ENCODE measurements around the gene ITPR2.

Gene ITPR2

DNA sequence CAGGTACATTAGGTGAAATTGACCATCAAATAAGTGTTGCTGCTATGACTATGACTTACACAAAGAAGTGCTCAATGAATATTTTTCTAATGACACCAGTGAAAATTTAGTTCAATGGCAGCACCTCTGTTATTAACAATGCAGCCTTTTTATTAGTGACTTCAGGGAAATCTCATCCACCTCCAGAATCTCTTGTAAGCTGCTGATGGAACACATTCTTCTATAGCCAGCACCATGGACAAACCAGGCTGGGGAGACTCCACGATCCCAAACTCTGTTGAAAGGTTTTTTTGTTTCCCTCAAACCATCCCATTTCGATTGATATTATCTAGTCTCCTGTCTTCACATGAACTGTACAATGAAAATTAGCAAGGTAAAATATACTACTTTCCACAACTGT, 265.9 kb downstream of the ITPR2 start:
- Histone ChIP-seq H3K4me3 (replicated peaks; ENCODE audit: insufficient read depth, low read length) (no peak overlapping the region), H3K27ac (replicated peaks) (no peak overlapping the region), H3K27me3 (ENCODE audit: insufficient read depth, poor library complexity, severe bottlenecking) (no peaks in the 10 kb centered on the region)
- TF ChIP-seq, protein P1, sequence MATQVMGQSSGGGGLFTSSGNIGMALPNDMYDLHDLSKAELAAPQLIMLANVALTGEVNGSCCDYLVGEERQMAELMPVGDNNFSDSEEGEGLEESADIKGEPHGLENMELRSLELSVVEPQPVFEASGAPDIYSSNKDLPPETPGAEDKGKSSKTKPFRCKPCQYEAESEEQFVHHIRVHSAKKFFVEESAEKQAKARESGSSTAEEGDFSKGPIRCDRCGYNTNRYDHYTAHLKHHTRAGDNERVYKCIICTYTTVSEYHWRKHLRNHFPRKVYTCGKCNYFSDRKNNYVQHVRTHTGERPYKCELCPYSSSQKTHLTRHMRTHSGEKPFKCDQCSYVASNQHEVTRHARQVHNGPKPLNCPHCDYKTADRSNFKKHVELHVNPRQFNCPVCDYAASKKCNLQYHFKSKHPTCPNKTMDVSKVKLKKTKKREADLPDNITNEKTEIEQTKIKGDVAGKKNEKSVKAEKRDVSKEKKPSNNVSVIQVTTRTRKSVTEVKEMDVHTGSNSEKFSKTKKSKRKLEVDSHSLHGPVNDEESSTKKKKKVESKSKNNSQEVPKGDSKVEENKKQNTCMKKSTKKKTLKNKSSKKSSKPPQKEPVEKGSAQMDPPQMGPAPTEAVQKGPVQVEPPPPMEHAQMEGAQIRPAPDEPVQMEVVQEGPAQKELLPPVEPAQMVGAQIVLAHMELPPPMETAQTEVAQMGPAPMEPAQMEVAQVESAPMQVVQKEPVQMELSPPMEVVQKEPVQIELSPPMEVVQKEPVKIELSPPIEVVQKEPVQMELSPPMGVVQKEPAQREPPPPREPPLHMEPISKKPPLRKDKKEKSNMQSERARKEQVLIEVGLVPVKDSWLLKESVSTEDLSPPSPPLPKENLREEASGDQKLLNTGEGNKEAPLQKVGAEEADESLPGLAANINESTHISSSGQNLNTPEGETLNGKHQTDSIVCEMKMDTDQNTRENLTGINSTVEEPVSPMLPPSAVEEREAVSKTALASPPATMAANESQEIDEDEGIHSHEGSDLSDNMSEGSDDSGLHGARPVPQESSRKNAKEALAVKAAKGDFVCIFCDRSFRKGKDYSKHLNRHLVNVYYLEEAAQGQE (IDR thresholded peaks at IDR 0.05; ENCODE audit: insufficient replicate concordance, low read depth): no peak
- TF ChIP-seq POLR2AphosphoS5 (IDR thresholded peaks at IDR 0.05; ENCODE audit: low read depth) (no peak), SPI1 (IDR thresholded peaks at IDR 0.05; ENCODE audit: borderline replicate concordance, low read depth) (no peak), GABPA (IDR thresholded peaks at IDR 0.05; ENCODE audit: low read depth) (no peak)
- TF ChIP-seq, protein P2, sequence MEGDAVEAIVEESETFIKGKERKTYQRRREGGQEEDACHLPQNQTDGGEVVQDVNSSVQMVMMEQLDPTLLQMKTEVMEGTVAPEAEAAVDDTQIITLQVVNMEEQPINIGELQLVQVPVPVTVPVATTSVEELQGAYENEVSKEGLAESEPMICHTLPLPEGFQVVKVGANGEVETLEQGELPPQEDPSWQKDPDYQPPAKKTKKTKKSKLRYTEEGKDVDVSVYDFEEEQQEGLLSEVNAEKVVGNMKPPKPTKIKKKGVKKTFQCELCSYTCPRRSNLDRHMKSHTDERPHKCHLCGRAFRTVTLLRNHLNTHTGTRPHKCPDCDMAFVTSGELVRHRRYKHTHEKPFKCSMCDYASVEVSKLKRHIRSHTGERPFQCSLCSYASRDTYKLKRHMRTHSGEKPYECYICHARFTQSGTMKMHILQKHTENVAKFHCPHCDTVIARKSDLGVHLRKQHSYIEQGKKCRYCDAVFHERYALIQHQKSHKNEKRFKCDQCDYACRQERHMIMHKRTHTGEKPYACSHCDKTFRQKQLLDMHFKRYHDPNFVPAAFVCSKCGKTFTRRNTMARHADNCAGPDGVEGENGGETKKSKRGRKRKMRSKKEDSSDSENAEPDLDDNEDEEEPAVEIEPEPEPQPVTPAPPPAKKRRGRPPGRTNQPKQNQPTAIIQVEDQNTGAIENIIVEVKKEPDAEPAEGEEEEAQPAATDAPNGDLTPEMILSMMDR (IDR thresholded peaks at IDR 0.05; ENCODE audit: insufficient read depth, low read length): no peak
- DNase-seq (ENCODE audit: low read depth in 1 of 2, low spot score in 1 of 2): no peak

DNA sequence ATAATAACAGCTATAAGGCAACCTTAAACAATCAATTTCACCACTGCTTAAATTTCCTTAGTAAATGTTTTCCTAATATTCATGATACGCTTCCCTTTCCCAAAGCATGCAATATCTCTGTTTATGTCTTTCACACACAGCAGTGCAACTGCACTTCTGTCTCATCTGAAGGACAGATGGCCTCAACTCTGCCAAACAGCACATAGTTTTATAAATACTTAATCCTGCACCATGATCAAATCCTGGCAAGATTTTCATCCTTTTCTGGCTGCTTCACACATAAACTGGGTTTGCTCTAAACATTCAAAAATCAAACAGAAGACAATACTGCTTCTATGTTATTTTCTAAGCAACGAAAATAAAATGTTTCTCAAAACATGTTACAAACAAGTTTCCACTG, 266.3 kb downstream of the ITPR2 start:
- Histone ChIP-seq H3K27ac (replicated peaks) (no peak overlapping the region), H3K27me3 (ENCODE audit: insufficient read depth, poor library complexity, severe bottlenecking) (no peaks in the 10 kb centered on the region), H3K4me3 (replicated peaks; ENCODE audit: insufficient read depth, low read length) (no peak overlapping the region)
- DNase-seq (ENCODE audit: low read depth in 1 of 2, low spot score in 1 of 2): no peak
- TF ChIP-seq, protein P2 (IDR thresholded peaks at IDR 0.05; ENCODE audit: insufficient read depth, low read length): no peak
- TF ChIP-seq GABPA (IDR thresholded peaks at IDR 0.05; ENCODE audit: low read depth) (no peak), SPI1 (IDR thresholded peaks at IDR 0.05; ENCODE audit: borderline replicate concordance, low read depth) (no peak), POLR2AphosphoS5 (IDR thresholded peaks at IDR 0.05; ENCODE audit: low read depth) (no peak)
- TF ChIP-seq, protein P1 (IDR thresholded peaks at IDR 0.05; ENCODE audit: insufficient replicate concordance, low read depth): no peak

DNA sequence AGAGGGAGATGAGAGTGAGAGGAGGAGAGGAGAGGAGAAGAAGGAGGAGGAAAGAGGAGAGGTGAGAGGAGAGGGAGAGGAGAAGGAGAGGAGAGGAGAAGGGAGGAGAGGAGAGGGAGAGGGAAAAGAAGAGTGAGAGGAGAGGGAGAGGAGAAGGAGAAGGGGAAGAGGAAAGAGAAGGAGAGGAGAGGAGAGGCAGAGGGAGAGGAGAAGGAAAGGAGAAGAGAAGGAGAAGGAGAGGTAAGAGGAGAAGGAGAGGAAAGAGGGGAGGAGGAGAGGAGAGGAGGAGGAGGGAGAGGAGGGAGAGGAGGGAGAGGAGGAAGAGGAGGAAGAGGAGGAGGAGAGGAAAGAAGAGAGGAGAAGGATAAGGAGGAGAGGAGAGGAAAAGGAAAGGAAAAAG, 266.8 kb downstream of the ITPR2 start:
- TF ChIP-seq, protein P1 (IDR thresholded peaks at IDR 0.05; ENCODE audit: insufficient replicate concordance, low read depth): no peak
- TF ChIP-seq SPI1 (IDR thresholded peaks at IDR 0.05; ENCODE audit: borderline replicate concordance, low read depth) (no peak), POLR2AphosphoS5 (IDR thresholded peaks at IDR 0.05; ENCODE audit: low read depth) (no peak), GABPA (IDR thresholded peaks at IDR 0.05; ENCODE audit: low read depth) (no peak)
- TF ChIP-seq, protein P2 (IDR thresholded peaks at IDR 0.05; ENCODE audit: insufficient read depth, low read length): no peak
- no peak for DNase-seq (ENCODE audit: low read depth in 1 of 2, low spot score in 1 of 2)
- no peak overlapping the region for H3K4me3 ChIP-seq (replicated peaks; ENCODE audit: insufficient read depth, low read length)
- H3K27ac ChIP-seq (replicated peaks): no peak overlapping the region
- H3K27me3 ChIP-seq (ENCODE audit: insufficient read depth, poor library complexity, severe bottlenecking): no peaks in the 10 kb centered on the region

All from HL-60 (cell line).